Measurements from ENCODE around the gene CADM1.

CADM1 gene

GRCh38 chr11:115170133-115170815 lies 333.9 kb downstream of the CADM1 start:
- DNase-seq = no peak

DNA sequence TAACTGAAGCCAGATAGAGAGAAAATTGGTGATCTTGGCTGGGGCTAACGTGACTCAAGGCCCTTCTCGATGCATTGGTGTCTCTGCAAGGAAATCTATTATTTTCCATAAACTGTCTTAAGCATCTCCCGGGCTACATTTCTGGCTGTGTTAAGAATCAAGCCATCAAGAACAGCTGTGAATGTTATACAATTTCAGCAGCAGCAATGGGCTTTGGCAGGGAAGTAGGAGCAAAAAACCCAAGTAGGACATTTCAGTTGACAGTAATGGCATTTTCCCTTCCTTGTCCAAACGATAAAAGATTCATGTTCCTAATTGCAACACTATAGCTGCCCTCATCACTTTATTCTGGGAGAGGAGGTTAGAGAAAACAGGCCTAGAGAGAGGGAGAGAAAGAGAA lies 335.0 kb downstream of the CADM1 start:
- DNase-seq = no peak

- no peak for DNase-seq
These were observed 335.5 kb downstream of the CADM1 start for GRCh38 chr11:115168686-115169085.

- DNase-seq = peak; percentile 23
These were observed 336.0 kb downstream of the CADM1 start for GRCh38 chr11:115168229-115168671.

GRCh38 chr11:115167456-115167855 lies 336.8 kb downstream of the CADM1 start:
- no peak for DNase-seq

GRCh38 chr11:115166820-115167219 lies 337.4 kb downstream of the CADM1 start:
- no peak for DNase-seq

GRCh38 chr11:115164774-115165173 lies 339.4 kb downstream of the CADM1 start:
- peak; percentile 10 for DNase-seq

GRCh38 chr11:115162919-115163318 lies 341.3 kb downstream of the CADM1 start:
- no peak for DNase-seq

GRCh38 chr11:115161876-115162275 lies 342.3 kb downstream of the CADM1 start:
- no peak for DNase-seq

DNA sequence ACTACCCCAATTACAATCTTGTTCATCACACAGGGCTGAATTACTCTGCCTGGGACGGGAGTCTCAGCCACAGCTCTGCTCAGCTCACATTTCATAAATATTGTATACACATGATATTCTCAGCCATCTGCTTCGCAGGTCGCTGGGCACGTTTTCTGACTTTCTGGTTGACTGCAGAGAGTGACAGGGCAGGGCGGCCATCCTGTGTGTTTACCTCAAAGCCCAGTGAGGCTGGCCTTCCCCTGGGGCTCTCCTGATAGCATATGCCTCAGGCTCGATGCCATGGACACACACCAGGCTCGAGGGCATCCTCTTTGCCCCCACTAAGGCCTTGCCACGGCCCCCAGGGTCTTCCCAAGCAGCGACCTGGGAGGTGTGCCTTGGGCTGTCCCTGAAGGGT lies 345.0 kb downstream of the CADM1 start:
- DNase-seq = no peak

GRCh38 chr11:115158053-115158452 lies 346.2 kb downstream of the CADM1 start:
- no peak for DNase-seq

DNA sequence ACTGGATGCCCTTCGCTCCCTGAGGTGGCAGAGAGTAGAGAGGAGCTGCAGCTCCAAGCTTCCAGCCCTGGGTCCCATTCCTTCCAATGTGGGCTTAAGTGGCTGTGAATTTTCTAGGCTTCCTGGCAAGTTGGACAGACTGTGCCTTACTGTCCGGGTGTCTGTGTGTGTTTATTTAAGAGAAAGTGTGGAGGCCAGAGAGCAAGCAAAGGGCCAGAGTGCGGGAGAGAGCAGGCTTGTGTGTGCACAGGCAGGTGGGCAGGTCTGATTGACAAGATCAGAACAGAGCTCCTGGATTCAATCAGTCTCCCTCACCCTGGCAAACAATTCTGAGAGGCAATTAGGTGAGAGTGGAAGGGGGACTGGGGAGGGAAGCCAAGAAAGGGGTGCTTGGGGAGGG lies 347.0 kb downstream of the CADM1 start:
- no peak for DNase-seq

DNA sequence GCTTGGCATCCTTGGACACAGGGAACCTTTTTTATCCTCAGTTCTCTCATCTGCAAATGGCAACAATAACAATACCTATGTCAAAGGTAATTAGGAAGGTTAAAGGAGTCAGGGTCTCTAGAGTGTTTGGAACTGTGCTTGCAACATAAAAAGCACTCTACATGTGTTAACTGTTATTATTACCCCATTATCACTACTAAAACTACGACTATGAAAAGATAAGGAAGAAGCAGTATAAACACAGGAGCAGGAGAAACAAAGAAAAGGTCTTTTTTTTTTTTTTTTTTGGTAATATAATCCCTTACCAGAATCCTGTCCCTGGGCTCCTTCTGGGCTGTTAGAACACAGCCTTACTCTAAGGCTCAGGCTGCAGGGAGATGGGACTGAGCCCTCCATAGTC lies 348.2 kb downstream of the CADM1 start:
- no peak for DNase-seq

DNA sequence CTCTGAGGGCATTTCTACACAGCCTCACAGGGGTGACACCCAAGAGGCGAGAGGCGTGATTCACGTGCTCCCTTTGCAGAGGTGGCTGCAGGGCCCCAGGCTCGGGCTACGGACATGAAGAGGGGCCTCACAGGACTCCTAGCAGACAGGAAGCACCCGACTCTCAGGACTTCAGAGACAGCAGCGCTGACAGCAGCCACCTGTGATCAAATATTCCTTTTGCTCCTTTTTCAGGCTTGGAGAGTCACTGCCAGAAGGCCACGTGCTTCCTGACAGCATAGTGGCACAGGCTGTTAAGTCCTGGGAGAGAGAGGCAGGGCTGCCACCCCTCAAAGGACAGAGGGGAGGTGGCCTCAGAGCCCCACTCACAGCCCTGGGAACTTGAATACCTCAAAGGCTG lies 348.9 kb downstream of the CADM1 start:
- DNase-seq = no peak

DNA sequence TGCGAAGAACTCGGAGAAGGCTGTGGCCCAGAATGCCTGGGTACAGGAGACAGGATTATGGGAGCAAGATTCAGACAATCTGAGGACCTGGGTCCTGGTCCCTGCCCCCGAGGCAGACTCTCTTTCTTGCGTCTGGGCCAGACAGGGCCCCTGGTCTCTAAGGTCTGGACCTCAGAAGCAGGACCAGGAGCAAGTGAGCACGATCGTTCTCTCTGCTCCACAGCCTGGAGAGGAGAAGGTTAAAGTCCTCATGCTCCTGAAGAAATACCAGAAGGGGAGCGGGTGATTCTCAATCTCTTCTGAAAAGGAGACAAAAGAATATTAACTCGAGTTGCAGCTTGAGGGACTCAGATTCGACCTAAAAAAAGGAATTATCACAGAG lies 349.9 kb downstream of the CADM1 start:
- DNase-seq = no peak

- no peak for DNase-seq
These were observed 350.4 kb downstream of the CADM1 start for GRCh38 chr11:115153731-115154354.

DNA sequence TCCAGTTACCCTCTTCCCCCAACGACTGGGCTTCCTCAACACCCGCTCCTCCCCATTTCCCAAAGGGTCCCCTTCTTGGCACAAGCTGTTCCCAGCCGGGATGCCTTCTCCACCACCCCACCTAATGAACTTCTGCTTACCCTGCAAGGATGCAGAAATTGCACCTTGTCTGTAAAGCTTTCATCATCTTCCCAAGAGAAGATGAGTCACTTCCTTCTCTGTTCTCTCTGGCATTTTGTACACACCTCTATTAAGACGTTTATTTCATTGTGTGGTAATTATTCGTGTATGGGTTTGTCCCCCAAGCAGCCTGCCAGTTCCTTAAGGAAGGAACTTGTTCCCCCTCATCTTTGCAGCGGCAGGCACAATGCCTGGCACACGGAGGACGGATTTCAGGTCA lies 351.1 kb downstream of the CADM1 start:
- DNase-seq = peak; percentile 64

DNA sequence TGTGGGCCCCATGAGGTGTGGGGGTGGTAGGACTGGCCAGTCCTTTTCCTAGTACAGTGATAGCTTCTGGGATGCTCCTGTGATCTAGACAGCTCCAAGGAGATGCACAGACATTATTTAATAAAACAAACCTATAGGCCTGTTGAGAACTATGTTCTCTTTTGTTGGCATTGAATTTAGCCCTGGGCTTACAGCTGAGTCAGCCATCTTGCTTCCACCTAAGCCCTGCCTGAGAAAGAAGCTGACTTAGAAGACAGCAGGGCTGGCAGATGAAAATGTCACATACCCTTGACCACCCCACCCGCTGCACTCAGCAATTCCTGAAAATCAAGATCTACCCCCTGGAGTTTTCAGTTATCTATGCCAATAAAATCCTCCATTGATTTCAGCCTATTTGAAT lies 353.2 kb downstream of the CADM1 start:
- DNase-seq = no peak

- no peak for DNase-seq
These were observed 355.5 kb downstream of the CADM1 start for GRCh38 chr11:115148691-115149090.

- no peak for DNase-seq
These were observed 356.1 kb downstream of the CADM1 start for GRCh38 chr11:115148101-115148500.

DNA sequence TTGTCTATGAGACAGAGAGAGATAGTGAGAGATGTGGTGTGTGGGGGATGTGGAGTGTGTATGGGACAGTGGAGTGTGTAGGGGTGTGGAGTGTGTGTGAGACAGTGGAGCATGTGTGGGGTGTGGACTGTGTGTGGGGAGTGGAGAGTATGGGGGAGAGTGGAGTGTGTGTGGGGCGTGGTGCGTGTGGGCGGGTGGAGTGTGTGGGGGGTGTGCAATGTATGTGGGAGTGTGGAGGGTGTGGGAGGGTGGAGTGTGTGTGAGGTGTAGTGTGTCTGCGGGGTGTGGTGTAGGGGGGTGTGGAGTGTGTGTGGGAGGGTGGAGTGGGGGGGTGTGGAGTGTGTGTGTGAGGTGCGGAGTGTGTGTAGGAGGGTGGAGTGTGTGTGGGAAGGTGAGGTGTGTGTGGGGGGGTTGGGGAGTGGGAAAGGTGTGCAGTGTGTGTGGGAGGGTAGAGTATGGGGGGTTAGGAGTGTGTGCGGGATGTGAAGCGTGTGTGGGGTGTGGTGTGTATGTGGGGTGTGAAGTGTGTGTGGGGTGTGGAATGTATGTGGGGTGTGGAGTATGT lies 356.9 kb downstream of the CADM1 start:
- no peak for DNase-seq

DNA sequence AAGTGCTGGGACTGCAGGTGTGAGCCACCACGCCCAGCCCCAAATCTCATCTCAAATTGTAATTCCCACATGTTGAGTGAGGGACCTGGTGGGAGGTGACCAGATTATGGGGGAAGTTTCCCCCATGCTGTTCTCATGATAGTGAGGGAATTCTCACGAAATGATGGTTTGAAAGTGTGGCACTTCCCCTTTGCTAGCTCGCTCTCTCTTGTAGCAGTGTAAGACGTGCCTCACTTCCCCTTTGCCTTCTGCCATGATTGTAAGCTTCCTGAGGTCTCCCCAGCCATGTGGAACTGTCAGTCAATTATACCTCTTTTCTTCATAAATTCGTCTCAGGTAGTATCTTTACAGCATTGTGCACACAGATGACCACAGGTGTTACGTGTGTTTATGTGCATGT lies 357.8 kb downstream of the CADM1 start:
- no peak for DNase-seq

DNA sequence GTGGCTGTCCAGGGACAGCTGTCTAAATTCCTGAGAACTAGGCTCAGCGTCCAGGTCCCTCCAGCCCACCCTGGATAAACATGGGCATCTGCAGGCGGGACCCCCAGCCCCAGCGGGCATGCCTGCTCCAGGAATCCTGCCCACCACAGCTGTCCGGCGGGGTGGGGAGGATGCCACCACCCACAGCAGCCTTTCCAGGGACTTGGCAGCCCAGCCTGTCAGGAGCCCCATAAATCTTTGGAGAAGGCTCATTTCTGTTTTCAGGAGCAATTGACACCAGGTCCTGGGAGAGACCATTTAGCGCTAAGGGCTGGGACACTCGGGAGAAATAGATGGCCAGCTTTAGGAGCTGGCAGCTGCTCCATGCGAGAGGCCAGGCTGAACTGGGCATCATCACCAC lies 358.9 kb downstream of the CADM1 start:
- no peak for DNase-seq

DNA sequence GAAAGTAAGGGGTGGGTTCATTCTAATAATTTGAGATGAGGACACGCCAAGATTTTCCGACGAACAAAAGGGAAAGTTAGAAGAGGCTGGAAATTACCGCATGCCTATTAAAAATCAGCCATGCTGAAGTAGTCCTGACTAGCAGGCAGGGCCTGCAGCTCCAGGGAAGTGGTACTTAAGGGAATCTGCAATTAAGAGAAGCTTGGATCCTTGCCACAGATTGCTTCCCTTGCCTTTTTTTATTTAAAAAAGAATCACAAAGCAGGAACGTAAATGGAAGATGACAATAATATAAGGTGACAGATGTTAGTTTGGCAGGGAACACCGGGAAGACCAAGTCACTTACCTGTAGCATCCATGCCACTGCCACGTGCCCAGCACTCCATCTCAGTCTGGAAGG lies 359.3 kb downstream of the CADM1 start:
- no peak for DNase-seq
